GM18502 (cell line): ENCODE data around the gene DTWD2.

Experiments used
- ATAC-seq: cut with Tn5 transposase; IDR thresholded peaks from one replicate; pipeline ENCODE4 v1.9.1; 2021; ENCODE audit warnings: mild to moderate bottlenecking; ENCODE audit not compliant: unreplicated experiment, poor library complexity

Gene DTWD2

GRCh38 chr5:118793091-118793490 lies 195.3 kb downstream of the DTWD2 start:
- no peak for ATAC-seq

DNA sequence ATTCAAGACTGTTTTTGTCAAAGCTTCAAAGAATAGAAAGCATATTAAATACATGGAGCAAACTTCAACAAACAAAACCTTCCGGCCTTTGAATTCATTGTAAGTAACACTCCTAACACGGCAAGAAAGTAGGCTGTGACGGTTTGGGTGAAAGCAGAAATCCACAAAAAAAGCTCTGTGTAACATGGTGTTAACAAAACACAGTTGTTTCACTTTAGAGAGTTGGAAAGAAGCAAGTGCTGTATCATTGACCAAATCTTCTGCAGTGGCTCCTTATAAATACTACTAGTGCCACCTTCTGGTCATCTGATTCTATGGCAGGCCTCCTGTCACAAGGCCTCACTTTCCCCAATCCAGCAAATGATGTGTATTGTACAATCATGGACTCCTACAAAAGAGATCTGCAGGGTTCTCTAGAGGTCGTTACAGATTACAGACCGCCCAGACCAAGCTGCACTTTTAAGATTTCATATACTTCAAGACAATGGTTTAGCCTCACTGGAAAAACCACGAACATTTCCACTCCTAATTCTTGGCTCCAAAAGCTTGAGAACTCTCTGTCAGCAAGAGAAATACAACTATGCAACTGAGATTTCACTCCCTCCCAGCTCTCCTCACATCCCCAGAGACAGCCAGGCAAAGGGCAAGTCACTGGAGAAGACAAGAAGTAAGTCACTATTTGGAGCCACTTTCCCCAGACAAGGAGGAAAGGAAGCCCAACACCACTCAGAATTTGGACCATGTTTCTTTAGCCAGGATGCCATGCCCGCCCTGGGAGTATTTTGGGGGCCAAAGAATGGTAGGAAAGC lies 196.2 kb downstream of the DTWD2 start:
- ATAC-seq: peak; percentile 97

- ATAC-seq: no peak
Observed at GRCh38 chr5:118789366-118789765, 199.0 kb downstream of the DTWD2 start.

DNA sequence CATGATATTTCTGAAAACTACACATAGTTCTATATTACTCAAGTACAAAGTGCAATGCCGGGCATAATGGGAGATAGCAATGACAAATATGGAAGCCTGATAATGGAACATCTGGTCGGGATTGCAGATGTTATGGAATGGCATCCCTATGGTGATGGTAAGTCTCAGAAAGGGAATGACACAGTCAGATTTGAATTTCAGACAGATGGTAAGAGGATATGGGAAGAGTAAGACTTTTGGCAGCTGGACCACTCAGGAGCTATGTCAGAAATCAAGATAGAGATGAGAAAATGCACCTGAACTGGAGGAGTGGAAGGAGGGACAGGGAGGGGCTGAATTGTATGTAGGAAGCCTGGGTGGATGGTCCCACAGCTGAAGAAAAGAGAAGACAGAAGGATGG lies 200.0 kb downstream of the DTWD2 start:
- ATAC-seq: no peak
